ENCODE measurements around the gene EGLN3.
"Not testable (repeated sequence)": the region's sequence is repeated elsewhere in the genome, so short reads cannot be mapped to it uniquely, and the experiment has no call there.

Gene EGLN3

GRCh38 chr14:33934043-33934750 is 16.7 kb downstream of the EGLN3 start:
- DNase-seq, result no peak

GRCh38 chr14:33933386-33933933 is 17.4 kb downstream of the EGLN3 start:
- no peak for DNase-seq

GRCh38 chr14:33932576-33933345 is 18.1 kb downstream of the EGLN3 start:
- no peak for DNase-seq

- DNase-seq, result no peak
These were observed 18.8 kb downstream of the EGLN3 start for GRCh38 chr14:33932033-33932432.

GRCh38 chr14:33931461-33931860 is 19.4 kb downstream of the EGLN3 start:
- no peak for DNase-seq

GRCh38 chr14:33930439-33930838 is 20.4 kb downstream of the EGLN3 start:
- no peak for DNase-seq

- DNase-seq, result no peak
These were observed 21.0 kb downstream of the EGLN3 start for GRCh38 chr14:33929799-33930408.

- DNase-seq, result no peak
These were observed 22.0 kb downstream of the EGLN3 start for GRCh38 chr14:33928895-33929294.

GRCh38 chr14:33927944-33928343 is 22.9 kb downstream of the EGLN3 start:
- no peak for DNase-seq

GRCh38 chr14:33926967-33927366 is 23.9 kb downstream of the EGLN3 start:
- DNase-seq, result not testable (repeated sequence)

GRCh38 chr14:33925946-33926345 is 24.9 kb downstream of the EGLN3 start:
- DNase-seq, result no peak

- DNase-seq, result no peak
These were observed 25.6 kb downstream of the EGLN3 start for GRCh38 chr14:33925235-33925634.

GRCh38 chr14:33924566-33925100 is 26.2 kb downstream of the EGLN3 start:
- DNase-seq, result no peak

- no peak for DNase-seq
These were observed 28.7 kb downstream of the EGLN3 start for GRCh38 chr14:33922125-33922524.

- no peak for DNase-seq
These were observed 32.6 kb downstream of the EGLN3 start for GRCh38 chr14:33918256-33918655.

- DNase-seq, result no peak
These were observed 33.2 kb downstream of the EGLN3 start for GRCh38 chr14:33917661-33918060.

- DNase-seq, result no peak
These were observed 34.0 kb downstream of the EGLN3 start for GRCh38 chr14:33916663-33917565.

GRCh38 chr14:33915682-33916081 is 35.2 kb downstream of the EGLN3 start:
- no peak for DNase-seq

- DNase-seq, result no peak
These were observed 36.0 kb downstream of the EGLN3 start for GRCh38 chr14:33914676-33915516.

- DNase-seq, result no peak
These were observed 39.8 kb downstream of the EGLN3 start for GRCh38 chr14:33911046-33911445.

GRCh38 chr14:33910435-33910834 is 40.4 kb downstream of the EGLN3 start:
- DNase-seq, result no peak

All from activated gamma-delta T cell treated with Interleukin-2 at 50 U/mL for 16 hours (primary cell).